ENCODE measurements around the gene AAMDC. TPM values are rescaled to one million over a fixed set of nuclear protein-coding genes. Genes with fewer than 3 reads are reported as not detected.
"Not testable (repeated sequence)": the region's sequence is repeated elsewhere in the genome, so short reads cannot be mapped to it uniquely, and the experiment has no call there.

AAMDC gene
- polyA plus RNA-seq, 1 donor from 2014 or later: 9.7 TPM

GRCh38 chr11:77876045-77876444 lies 55.1 kb downstream of the AAMDC start:
- TF ChIP-seq RAD21 (conservative IDR thresholded peaks at IDR 0.05) (no peak), CTCF (IDR thresholded peaks at IDR 0.05; ENCODE audit: poor library complexity, severe bottlenecking) (no peak), MXI1 (conservative IDR thresholded peaks at IDR 0.05; ENCODE audit: poor library complexity, severe bottlenecking) (no peak), EP300 (conservative IDR thresholded peaks at IDR 0.05; ENCODE audit: poor library complexity, severe bottlenecking) (no peak), TAF1 (IDR thresholded peaks at IDR 0.05; ENCODE audit: low read depth) (no peak), REST (IDR thresholded peaks at IDR 0.05; ENCODE audit: borderline replicate concordance) (no peak), POLR2AphosphoS5 (IDR thresholded peaks at IDR 0.05) (no peak), SMC3 (conservative IDR thresholded peaks at IDR 0.05; ENCODE audit: poor library complexity) (no peak), EZH2 (IDR thresholded peaks at IDR 0.05; ENCODE audit: borderline replicate concordance, insufficient read depth, low read length, poor library complexity, severe bottlenecking) (no peak)
- Histone ChIP-seq H3K79me2 (replicated peaks; ENCODE audit: insufficient read depth, low read length) (no peaks in the 10 kb centered on the region), H3K4me3 (ENCODE audit: low read length) (no peak overlapping the region), H4K20me1 (ENCODE audit: insufficient read depth) (no peaks in the 10 kb centered on the region), H3K9me2 (ENCODE audit: insufficient read depth, low read length) (no peaks in the 10 kb centered on the region), H3K9me3 (ENCODE audit: low read length) (no peaks in the 10 kb centered on the region), H3K27ac (ENCODE audit: low read length) (no peak overlapping the region), H3K27me3 (ENCODE audit: insufficient read depth, low read depth, low read length) (no peaks in the 10 kb centered on the region), H3F3A (ENCODE audit: insufficient read depth, low read length, poor library complexity, severe bottlenecking) (no peaks in the 10 kb centered on the region), H3K9ac (ENCODE audit: low read length) (no peak overlapping the region), H3K4me2 (ENCODE audit: low read length) (no peak overlapping the region), H3K36me3 (ENCODE audit: insufficient read depth, low read length) (no peaks in the 10 kb centered on the region), H2AFZ (ENCODE audit: low read depth, low read length) (no peak overlapping the region)

GRCh38 chr11:77878247-77878646 lies 57.3 kb downstream of the AAMDC start:
- not testable (repeated sequence) for H3K27me3 ChIP-seq (ENCODE audit: insufficient read depth, low read depth, low read length); H3K9me2 ChIP-seq (ENCODE audit: insufficient read depth, low read length); H3F3A ChIP-seq (ENCODE audit: insufficient read depth, low read length, poor library complexity, severe bottlenecking); H4K20me1 ChIP-seq (ENCODE audit: insufficient read depth); H3K4me2 ChIP-seq (ENCODE audit: low read length); H3K9ac ChIP-seq (ENCODE audit: low read length); H3K9me3 ChIP-seq (ENCODE audit: low read length); H2AFZ ChIP-seq (ENCODE audit: low read depth, low read length); H3K36me3 ChIP-seq (ENCODE audit: insufficient read depth, low read length); H3K4me3 ChIP-seq (ENCODE audit: low read length); H3K79me2 ChIP-seq (replicated peaks; ENCODE audit: insufficient read depth, low read length); H3K27ac ChIP-seq (ENCODE audit: low read length)

- Histone ChIP-seq H3K9ac (ENCODE audit: low read length) (no peak overlapping the region), H3K27me3 (ENCODE audit: insufficient read depth, low read depth, low read length) (no peaks in the 10 kb centered on the region), H4K20me1 (ENCODE audit: insufficient read depth) (no peaks in the 10 kb centered on the region), H3K9me2 (ENCODE audit: insufficient read depth, low read length) (no peaks in the 10 kb centered on the region), H3K9me3 (ENCODE audit: low read length) (no peaks in the 10 kb centered on the region), H3K27ac (ENCODE audit: low read length) (no peak overlapping the region), H3K4me3 (ENCODE audit: low read length) (no peak overlapping the region), H2AFZ (ENCODE audit: low read depth, low read length) (no peak overlapping the region), H3K79me2 (replicated peaks; ENCODE audit: insufficient read depth, low read length) (no peaks in the 10 kb centered on the region), H3K4me2 (ENCODE audit: low read length) (no peak overlapping the region), H3F3A (ENCODE audit: insufficient read depth, low read length, poor library complexity, severe bottlenecking) (no peaks in the 10 kb centered on the region), H3K36me3 (ENCODE audit: insufficient read depth, low read length) (no peaks in the 10 kb centered on the region)
- TF ChIP-seq EZH2 (IDR thresholded peaks at IDR 0.05; ENCODE audit: borderline replicate concordance, insufficient read depth, low read length, poor library complexity, severe bottlenecking) (no peak), RAD21 (conservative IDR thresholded peaks at IDR 0.05) (no peak), TAF1 (IDR thresholded peaks at IDR 0.05; ENCODE audit: low read depth) (no peak), SMC3 (conservative IDR thresholded peaks at IDR 0.05; ENCODE audit: poor library complexity) (no peak), POLR2AphosphoS5 (IDR thresholded peaks at IDR 0.05) (no peak), REST (IDR thresholded peaks at IDR 0.05; ENCODE audit: borderline replicate concordance) (no peak), MXI1 (conservative IDR thresholded peaks at IDR 0.05; ENCODE audit: poor library complexity, severe bottlenecking) (no peak), CTCF (IDR thresholded peaks at IDR 0.05; ENCODE audit: poor library complexity, severe bottlenecking) (no peak), EP300 (conservative IDR thresholded peaks at IDR 0.05; ENCODE audit: poor library complexity, severe bottlenecking) (no peak)
Measured at GRCh38 chr11:77879218-77879617, 58.3 kb downstream of the AAMDC start.

All from neural cell (in vitro differentiated cells).